Endothelial cell (in vitro differentiated cells): ENCODE measurements around the gene CCDC88B. TPM values are rescaled to one million over a fixed set of nuclear protein-coding genes. Genes with fewer than 3 reads are reported as not detected.

Experiments
- DNase-seq: peaks from one replicate; pipeline ENCODE4 v3.0.0; 2021; ENCODE audit warnings: low spot score
- H3K27ac Mint-ChIP-seq: one replicate; pipeline ENCODE4 v1.8.0; 2021; ENCODE audit warnings: mixed read lengths, inconsistent platforms; ENCODE audit not compliant: unreplicated experiment
- H3K27me3 Mint-ChIP-seq: one replicate; pipeline ENCODE4 v1.8.0; 2021; ENCODE audit warnings: mild to moderate bottlenecking, moderate library complexity, mixed read lengths, inconsistent platforms; ENCODE audit not compliant: unreplicated experiment
- H3K36me3 Mint-ChIP-seq: one replicate; pipeline ENCODE4 v1.8.0; 2021; ENCODE audit warnings: mild to moderate bottlenecking, low read depth, mixed read lengths, inconsistent platforms; ENCODE audit not compliant: unreplicated experiment
- H3K4me1 Mint-ChIP-seq: one replicate; pipeline ENCODE4 v1.8.0; 2021; ENCODE audit warnings: mild to moderate bottlenecking, mixed read lengths, inconsistent platforms; ENCODE audit not compliant: unreplicated experiment
- H3K4me3 Mint-ChIP-seq: one replicate; pipeline ENCODE4 v1.8.0; 2021; ENCODE audit warnings: mild to moderate bottlenecking, mixed read lengths, inconsistent platforms; ENCODE audit not compliant: unreplicated experiment
- H3K9me3 Mint-ChIP-seq: one replicate; pipeline ENCODE4 v1.8.0; 2021; ENCODE audit warnings: mixed read lengths, inconsistent platforms; ENCODE audit not compliant: unreplicated experiment
- total RNA-seq: library from RNA; stranded (reverse); fragmentation: NEBNext Ultra II Directional; extraction: Animal tissue kit (Norgen Biotek cat#: 25700); gene quantifications from one replicate; pipeline ENCODE4 v1.2.1, GENCODE V29; 2021; ENCODE audit not compliant: unreplicated experiment
- TF ChIP-seq, protein P1 (sequence below): fragments of 200-600 bp; sonication (generic); IDR thresholded peaks from one replicate; pipeline ENCODE4 v1.5.0; 2021; ENCODE audit warnings: antibody characterized with exemption; ENCODE audit not compliant: unreplicated experiment

Gene CCDC88B
- total RNA-seq, 1 donor from 2014 or later = 8.3 TPM

GRCh38 chr11:64333556-64333955, 6.4 kb upstream of the CCDC88B start:
- Mint-ChIP-seq H3K36me3 (no peaks in the 10 kb centered on the region), H3K27me3 (peaks cover 4% of the 10 kb centered on the region), H3K9me3 (no peaks in the 10 kb centered on the region), H3K4me3 (no peak overlapping the region), H3K4me1 (no peaks in the 10 kb centered on the region), H3K27ac (no peak overlapping the region)
- TF ChIP-seq, protein P1, sequence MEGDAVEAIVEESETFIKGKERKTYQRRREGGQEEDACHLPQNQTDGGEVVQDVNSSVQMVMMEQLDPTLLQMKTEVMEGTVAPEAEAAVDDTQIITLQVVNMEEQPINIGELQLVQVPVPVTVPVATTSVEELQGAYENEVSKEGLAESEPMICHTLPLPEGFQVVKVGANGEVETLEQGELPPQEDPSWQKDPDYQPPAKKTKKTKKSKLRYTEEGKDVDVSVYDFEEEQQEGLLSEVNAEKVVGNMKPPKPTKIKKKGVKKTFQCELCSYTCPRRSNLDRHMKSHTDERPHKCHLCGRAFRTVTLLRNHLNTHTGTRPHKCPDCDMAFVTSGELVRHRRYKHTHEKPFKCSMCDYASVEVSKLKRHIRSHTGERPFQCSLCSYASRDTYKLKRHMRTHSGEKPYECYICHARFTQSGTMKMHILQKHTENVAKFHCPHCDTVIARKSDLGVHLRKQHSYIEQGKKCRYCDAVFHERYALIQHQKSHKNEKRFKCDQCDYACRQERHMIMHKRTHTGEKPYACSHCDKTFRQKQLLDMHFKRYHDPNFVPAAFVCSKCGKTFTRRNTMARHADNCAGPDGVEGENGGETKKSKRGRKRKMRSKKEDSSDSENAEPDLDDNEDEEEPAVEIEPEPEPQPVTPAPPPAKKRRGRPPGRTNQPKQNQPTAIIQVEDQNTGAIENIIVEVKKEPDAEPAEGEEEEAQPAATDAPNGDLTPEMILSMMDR = no peak
- no peak for DNase-seq

- no peaks in the 10 kb centered on the region for H3K36me3 Mint-ChIP-seq
- DNase-seq = no peak
- no peaks in the 10 kb centered on the region for H3K4me1 Mint-ChIP-seq
- no peak overlapping the region for H3K27ac Mint-ChIP-seq
- TF ChIP-seq, protein P1 = no peak
- H3K4me3 Mint-ChIP-seq = no peak overlapping the region
- H3K27me3 Mint-ChIP-seq = peaks cover 8% of the 10 kb centered on the region
- no peaks in the 10 kb centered on the region for H3K9me3 Mint-ChIP-seq
Observed at GRCh38 chr11:64334764-64335735, 5.0 kb upstream of the CCDC88B start.

GRCh38 chr11:64337538-64338249, 2.3 kb upstream of the CCDC88B start:
- TF ChIP-seq, protein P1 = no peak
- H3K4me1 Mint-ChIP-seq = peaks cover 4% of the 10 kb centered on the region
- no peaks in the 10 kb centered on the region for H3K9me3 Mint-ChIP-seq
- H3K36me3 Mint-ChIP-seq = no peaks in the 10 kb centered on the region
- H3K27me3 Mint-ChIP-seq = peaks cover 7% of the 10 kb centered on the region
- no peak overlapping the region for H3K4me3 Mint-ChIP-seq
- no peak overlapping the region for H3K27ac Mint-ChIP-seq
- DNase-seq = no peak

DNA sequence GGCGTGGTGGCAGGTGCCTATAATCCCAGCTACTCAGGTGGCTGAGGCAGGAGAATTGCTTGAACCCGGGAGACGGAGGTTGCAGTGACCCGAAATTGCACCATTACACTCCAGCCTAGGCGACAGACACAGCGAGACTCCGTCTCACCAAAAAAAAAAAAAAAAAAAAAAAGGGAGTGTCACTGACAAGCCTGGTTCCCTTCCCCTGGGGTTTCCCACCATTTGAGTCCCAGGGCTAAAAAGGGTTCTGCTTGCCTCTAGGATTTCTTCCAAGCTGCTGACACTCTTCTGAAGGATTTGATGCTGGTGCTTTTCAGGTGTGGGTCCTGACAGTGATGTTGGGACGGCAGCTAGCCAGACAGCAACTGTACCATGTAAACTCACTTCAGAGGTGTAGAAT, 1.3 kb upstream of the CCDC88B start:
- Mint-ChIP-seq H3K27ac (no peak overlapping the region), H3K4me3 (no peak overlapping the region), H3K4me1 (peaks cover 4% of the 10 kb centered on the region), H3K36me3 (no peaks in the 10 kb centered on the region), H3K27me3 (peaks cover 4% of the 10 kb centered on the region), H3K9me3 (no peaks in the 10 kb centered on the region)
- TF ChIP-seq, protein P1 = no peak
- no peak for DNase-seq
